ENCODE results near the gene IL17F.

Gene IL17F

GRCh38 chr6:52285177-52286068 is 41.1 kb upstream of the IL17F start:
- ChIA-PET CTCF (interaction anchor here (0.6 to 3.2 kb wide), 10 partner anchors 17 to 122 kb away, joined by 3 to 21 read pairs (median 4); partner anchors contain the start of gene PAQR8), POLR2A (interaction anchor here (0.6 to 5.5 kb wide), 41 partner anchors 9 to 387 kb away, joined by 3 to 69 read pairs (median 4); partner anchors contain the start of genes EFHC1 and PAQR8)
- peak; percentile 18 for DNase-seq (ENCODE audit: extremely low spot score)
- TF ChIP-seq ZNF384 (IDR thresholded peaks at IDR 0.05): peak; percentile 89
- no peak for TF ChIP-seq LEF1 (IDR thresholded peaks at IDR 0.05; ENCODE audit: borderline replicate concordance)
- TF ChIP-seq NFRKB (IDR thresholded peaks at IDR 0.05): no peak
- no peak for TF ChIP-seq SUZ12 (IDR thresholded peaks at IDR 0.05)

- ChIA-PET POLR2A (interaction anchor here (0.6 to 5.5 kb wide), 38 partner anchors 10 to 388 kb away, joined by 3 to 69 read pairs (median 5); partner anchors contain the start of genes EFHC1 and PAQR8), CTCF (interaction anchor here (0.6 to 3.2 kb wide), 5 partner anchors 19 to 123 kb away, joined by 3 to 21 read pairs (median 9); partner anchors contain the start of gene PAQR8)
- DNase-seq (ENCODE audit: extremely low spot score): peak; percentile 92
- peak; percentile 90 for TF ChIP-seq L3MBTL2 (conservative IDR thresholded peaks at IDR 0.05)
- no peak for TF ChIP-seq HDGF (IDR thresholded peaks at IDR 0.05; ENCODE audit: borderline replicate concordance)
- peak; percentile 98 for TF ChIP-seq PKNOX1 (IDR thresholded peaks at IDR 0.05)
- peak; percentile 46; the same call in 1 of the 2 replicates for TF ChIP-seq ELF4 (IDR thresholded peaks at IDR 0.05)
Observed at GRCh38 chr6:52284460-52285176, 40.3 kb upstream of the IL17F start, which contains the start of gene MCM3. MCM3 (minus strand) TSS chr6:52284742; CDS start chr6:52284674, 68 bp downstream.

GRCh38 chr6:52284131-52284459 is 39.8 kb upstream of the IL17F start:
- peak; percentile 38 for DNase-seq (ENCODE audit: extremely low spot score)
- ChIA-PET CTCF (interaction anchor here (1.0 kb wide), 1 partner anchor 68 kb away, joined by 3 read pairs; no protein-coding TSS in a partner anchor), POLR2A (interaction anchor here (1.0 to 5.5 kb wide), 17 partner anchors 10 to 116 kb away, joined by 3 to 69 read pairs (median 5); partner anchors contain the start of gene PAQR8)
- no peak for TF ChIP-seq HDGF (IDR thresholded peaks at IDR 0.05; ENCODE audit: borderline replicate concordance)
- no peak for TF ChIP-seq CTBP1 (IDR thresholded peaks at IDR 0.05; ENCODE audit: borderline replicate concordance)
- TF ChIP-seq NFRKB (IDR thresholded peaks at IDR 0.05): 0 out of 2 replicates have a peak, but pooled peaks have one; percentile 10
- no peak for TF ChIP-seq PKNOX1 (IDR thresholded peaks at IDR 0.05)
- no peak for TF ChIP-seq BHLHE40 (IDR thresholded peaks at IDR 0.05; ENCODE audit: borderline replicate concordance)

GRCh38 chr6:52283111-52283510 is 38.8 kb upstream of the IL17F start:
- CTCF ChIA-PET: interaction anchor here (0.7 to 1.0 kb wide), 3 partner anchors 13 to 108 kb away, joined by 3 read pairs; no protein-coding TSS in a partner anchor
- POLR2A ChIA-PET: interaction anchor here (1.0 to 5.5 kb wide), 9 partner anchors 10 to 117 kb away, joined by 3 to 69 read pairs (median 5); partner anchors contain the start of gene PAQR8
- DNase-seq (ENCODE audit: extremely low spot score): no peak
- TF ChIP-seq CTBP1 (IDR thresholded peaks at IDR 0.05; ENCODE audit: borderline replicate concordance): no peak

GRCh38 chr6:52276130-52276529 is 31.8 kb upstream of the IL17F start:
- no peak for TF ChIP-seq BHLHE40 (IDR thresholded peaks at IDR 0.05; ENCODE audit: borderline replicate concordance)
- TF ChIP-seq FOXM1 (IDR thresholded peaks at IDR 0.05; ENCODE audit: borderline replicate concordance): no peak
- TF ChIP-seq ARNT (IDR thresholded peaks at IDR 0.05): no peak
- no peak for TF ChIP-seq LEF1 (IDR thresholded peaks at IDR 0.05; ENCODE audit: borderline replicate concordance)
- no peak for TF ChIP-seq TARDBP (IDR thresholded peaks at IDR 0.05)
- no peak for TF ChIP-seq ELF4 (IDR thresholded peaks at IDR 0.05)
- TF ChIP-seq PKNOX1 (IDR thresholded peaks at IDR 0.05): no peak
- TF ChIP-seq FOXK2 (IDR thresholded peaks at IDR 0.05): no peak
- TF ChIP-seq L3MBTL2 (conservative IDR thresholded peaks at IDR 0.05): no peak
- TF ChIP-seq SUZ12 (IDR thresholded peaks at IDR 0.05): no peak
- no peak for TF ChIP-seq ZNF384 (IDR thresholded peaks at IDR 0.05)
- no peak for TF ChIP-seq CTBP1 (IDR thresholded peaks at IDR 0.05; ENCODE audit: borderline replicate concordance)
- no peak for TF ChIP-seq HDGF (IDR thresholded peaks at IDR 0.05; ENCODE audit: borderline replicate concordance)
- no peak for TF ChIP-seq SP1 (IDR thresholded peaks at IDR 0.05)
- no peak for TF ChIP-seq NFRKB (IDR thresholded peaks at IDR 0.05)
- no peak for TF ChIP-seq FOXA1 (IDR thresholded peaks at IDR 0.05)
- no peak for DNase-seq (ENCODE audit: extremely low spot score)
- CTCF ChIA-PET: no interaction called here
- POLR2A ChIA-PET: interaction anchor here (0.7 to 7.8 kb wide), 2 partner anchors 7 to 10 kb away, joined by 3 to 44 read pairs; partner anchors contain the start of gene MCM3

Measured in HEK293T (cell line).